ENCODE measurements around the gene CSDE1.

DNA sequence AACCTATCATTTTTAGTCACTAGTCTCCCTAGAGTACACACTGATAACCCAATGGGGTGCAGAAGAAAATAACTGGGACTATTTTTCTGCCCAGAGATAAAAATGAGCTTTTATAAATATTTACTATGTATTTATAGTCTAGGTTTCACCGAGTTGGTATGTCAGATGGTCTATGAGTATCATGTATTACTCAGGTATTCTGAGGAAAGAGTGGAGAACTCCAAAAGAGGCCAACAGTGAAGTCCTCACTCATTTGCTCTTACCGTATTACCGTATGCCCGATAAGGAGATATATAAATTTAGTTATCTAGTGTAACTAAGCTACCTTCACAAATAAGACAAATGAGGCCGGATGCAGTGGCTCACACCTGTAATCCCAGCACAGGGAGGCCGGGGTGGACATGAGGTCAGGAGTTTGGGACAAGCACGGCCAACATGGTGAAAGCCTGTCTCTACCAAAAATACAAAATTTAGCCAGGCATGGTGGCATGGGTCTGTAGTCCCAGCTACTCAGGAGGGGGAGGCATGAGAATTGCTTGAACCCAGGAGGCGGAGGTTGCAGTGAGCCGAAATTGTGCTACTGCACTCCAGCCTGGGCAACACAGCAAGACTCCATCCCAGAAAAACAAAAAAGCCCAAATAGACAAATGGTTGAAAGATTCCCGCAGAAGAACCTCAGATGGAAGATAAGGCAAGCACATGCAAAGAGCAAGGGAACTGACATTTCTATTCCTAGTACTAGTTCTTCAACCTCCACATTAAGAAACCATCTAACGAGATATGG lies 15.6 kb downstream of the CSDE1 start:
- TF ChIP-seq, protein P1, sequence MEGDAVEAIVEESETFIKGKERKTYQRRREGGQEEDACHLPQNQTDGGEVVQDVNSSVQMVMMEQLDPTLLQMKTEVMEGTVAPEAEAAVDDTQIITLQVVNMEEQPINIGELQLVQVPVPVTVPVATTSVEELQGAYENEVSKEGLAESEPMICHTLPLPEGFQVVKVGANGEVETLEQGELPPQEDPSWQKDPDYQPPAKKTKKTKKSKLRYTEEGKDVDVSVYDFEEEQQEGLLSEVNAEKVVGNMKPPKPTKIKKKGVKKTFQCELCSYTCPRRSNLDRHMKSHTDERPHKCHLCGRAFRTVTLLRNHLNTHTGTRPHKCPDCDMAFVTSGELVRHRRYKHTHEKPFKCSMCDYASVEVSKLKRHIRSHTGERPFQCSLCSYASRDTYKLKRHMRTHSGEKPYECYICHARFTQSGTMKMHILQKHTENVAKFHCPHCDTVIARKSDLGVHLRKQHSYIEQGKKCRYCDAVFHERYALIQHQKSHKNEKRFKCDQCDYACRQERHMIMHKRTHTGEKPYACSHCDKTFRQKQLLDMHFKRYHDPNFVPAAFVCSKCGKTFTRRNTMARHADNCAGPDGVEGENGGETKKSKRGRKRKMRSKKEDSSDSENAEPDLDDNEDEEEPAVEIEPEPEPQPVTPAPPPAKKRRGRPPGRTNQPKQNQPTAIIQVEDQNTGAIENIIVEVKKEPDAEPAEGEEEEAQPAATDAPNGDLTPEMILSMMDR (IDR thresholded peaks at IDR 0.05): no peak
- TF ChIP-seq POLR2A (IDR thresholded peaks at IDR 0.05): no peak

Data from lower leg skin (tissue), 3 donors.